HG03159 (cell line): ENCODE measurements around the gene ZNF804A.

ENCODE experiments used
- ATAC-seq: cut with Tn5 transposase; IDR thresholded peaks from one replicate; pipeline ENCODE4 v1.9.1; 2021; ENCODE audit warnings: mild to moderate bottlenecking, moderate library complexity; ENCODE audit not compliant: unreplicated experiment

The ZNF804A gene

DNA sequence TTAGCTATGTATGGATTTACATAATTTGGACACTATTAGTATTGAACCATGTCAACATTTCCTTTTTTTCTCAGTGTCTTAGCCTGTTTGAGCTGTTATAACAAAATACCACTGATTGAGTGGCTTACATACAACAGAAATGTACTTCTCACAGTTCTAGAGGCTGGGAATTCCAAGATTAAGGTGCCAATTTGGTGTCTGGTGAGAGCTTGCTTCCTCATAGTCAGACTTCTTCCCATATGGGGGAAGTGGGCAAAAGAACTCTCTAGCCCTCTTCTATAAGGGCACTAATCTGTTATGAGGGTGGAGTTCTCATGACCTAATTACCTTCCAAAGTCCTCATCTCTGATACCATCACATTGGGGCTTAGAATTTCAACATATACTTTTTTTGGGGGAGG is 12.6 kb downstream of the ZNF804A start:
- ATAC-seq = no peak

DNA sequence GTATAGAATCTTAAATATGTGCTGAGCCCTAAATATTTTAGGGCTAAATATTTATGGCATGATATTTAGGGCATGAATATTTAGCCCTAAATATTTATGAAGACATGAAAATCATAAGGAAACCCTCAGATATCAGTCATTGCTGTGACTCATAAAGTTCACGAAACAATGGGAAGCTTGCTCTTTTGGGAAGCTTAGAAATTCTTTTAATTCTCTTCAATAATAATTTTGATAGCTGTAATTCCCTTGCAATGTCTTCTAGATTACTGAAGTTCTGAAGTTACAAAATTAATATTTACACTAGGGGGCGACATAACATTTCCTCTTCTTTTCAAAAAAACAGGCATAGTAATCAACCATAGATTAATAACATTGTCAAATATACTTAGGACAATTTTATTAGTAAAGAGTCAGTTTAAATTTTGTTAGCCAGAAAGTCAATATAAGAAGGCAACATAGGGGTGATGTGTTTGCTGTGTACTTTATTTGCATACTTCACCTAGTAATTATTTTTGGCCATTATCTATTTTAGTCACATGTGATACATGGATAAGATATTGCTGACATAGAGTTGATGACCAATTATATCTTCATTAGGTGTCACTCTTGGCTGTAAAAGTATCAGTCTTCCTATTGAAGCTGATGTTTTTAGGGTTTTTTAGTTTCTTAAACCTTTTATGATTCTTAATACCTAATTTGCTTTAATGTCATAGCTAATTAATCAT is 13.2 kb downstream of the ZNF804A start:
- peak; percentile 60 for ATAC-seq

- no peak for ATAC-seq
These were observed 22.0 kb downstream of the ZNF804A start for GRCh38 chr2:184620367-184620766.

- ATAC-seq = no peak
These were observed 26.0 kb downstream of the ZNF804A start for GRCh38 chr2:184624311-184624710.

DNA sequence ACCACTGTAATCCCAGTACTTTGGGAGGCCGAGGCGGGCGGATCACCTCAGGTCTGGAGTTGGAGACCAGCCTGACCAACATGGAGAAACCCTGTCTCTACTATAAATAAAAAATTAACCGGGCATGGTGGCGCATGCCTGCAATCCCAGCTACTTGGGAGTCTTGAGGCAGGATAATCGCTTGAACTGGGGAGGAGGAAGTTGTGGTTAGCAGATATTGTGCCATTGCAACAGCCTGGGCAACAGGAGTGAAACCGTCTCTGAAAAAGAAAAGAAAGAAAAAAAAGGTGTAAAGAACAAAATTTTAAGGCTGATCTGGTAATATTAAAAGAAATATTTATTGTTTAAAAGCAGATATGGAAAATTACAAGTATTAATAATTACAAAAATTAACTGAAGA is 29.7 kb downstream of the ZNF804A start:
- ATAC-seq = no peak

DNA sequence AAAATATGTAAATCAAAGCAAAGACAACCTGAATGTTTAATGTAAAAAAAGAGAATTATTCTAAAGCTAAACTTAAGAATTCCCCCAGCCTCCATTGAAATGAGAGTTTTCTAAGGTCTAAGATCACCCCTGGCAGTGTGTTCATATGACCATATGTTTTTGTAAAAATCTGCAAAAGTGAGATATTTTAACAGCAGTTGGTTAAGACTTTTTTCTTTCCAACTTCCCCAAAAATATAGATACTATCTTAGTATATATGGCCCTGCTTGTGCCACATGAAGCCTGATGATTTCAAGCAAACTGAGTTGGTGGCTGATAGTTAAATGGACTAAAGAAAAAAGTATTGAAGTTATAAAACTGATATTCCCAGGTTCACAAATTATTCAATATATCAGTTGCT is 35.4 kb downstream of the ZNF804A start:
- no peak for ATAC-seq

- no peak for ATAC-seq
These were observed 39.5 kb downstream of the ZNF804A start for GRCh38 chr2:184637781-184638180.

DNA sequence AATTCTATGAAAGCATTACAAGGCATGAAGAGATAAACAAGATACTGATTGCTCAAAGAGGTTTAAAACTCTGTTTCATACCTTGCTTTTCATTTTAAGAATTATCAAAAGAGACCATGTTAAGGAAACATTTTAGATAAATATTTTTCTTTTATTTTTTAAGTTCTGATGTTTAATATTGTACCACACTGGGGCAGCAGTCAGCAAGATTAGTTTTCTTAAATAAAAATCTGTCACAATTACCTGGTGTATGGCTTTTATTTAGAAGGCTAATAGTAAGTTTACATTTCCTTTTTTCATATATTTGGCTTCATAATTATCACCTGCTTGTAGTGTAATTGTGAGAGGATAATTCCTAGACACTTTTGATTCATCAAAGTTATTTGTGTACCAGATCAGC is 46.4 kb downstream of the ZNF804A start:
- ATAC-seq = no peak

DNA sequence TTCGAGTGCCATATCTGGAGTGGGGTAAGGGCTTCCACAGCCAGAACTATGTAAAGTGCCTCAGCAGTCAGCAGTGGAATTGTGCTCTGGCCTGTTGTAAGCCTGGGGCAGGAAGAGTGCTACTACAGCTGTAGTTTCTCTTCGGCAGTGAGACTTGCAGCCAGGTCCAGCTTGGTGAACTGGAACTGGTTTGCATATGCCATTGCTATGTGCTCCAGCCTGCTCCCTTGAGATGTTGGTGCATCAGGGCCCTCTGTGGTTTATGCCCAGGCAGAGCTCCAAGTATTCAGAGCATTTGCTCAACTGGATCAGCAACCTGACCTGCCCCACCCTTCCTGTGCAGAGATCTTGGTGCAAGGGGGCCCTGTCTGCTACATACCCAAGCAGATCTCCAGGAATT is 47.8 kb downstream of the ZNF804A start:
- no peak for ATAC-seq

DNA sequence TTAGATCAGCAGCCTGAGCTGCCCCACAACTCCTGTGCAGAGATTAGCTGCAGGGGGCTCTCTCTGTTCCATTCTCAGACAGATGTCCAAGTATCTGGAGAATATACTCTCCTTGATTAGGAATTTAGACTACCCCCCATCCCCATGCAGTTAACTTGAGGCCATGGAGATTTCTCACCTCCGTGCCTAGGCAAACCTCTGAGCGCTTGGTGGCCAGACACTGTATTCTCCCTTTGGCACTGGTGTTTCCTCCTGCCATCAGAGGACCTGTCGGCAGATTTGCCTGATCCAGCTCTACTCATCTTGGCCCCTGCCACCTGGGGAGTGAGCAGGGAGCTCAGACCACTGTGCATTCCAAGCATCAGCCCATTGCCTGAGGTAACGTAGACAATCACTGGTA is 48.3 kb downstream of the ZNF804A start:
- ATAC-seq = no peak

DNA sequence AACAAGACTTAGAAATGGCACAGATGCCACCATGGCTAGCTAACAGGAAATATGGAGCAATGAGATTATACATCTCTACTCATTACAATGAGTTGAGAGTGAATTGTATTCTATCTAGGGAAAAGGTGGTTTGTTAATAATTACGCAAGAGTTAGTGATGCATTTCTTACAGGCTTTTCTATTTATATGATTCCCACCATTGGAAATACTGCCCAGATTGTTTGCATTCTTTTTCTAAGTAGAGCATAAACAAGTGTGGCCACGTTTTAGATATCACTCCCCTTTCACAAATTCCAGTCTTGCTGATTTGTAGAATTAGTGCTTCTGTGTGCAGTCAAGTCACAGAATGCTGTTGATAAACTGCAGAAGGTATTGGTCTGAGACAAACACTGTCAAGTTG is 56.6 kb downstream of the ZNF804A start:
- no peak for ATAC-seq

GRCh38 chr2:184677171-184677570 is 78.8 kb downstream of the ZNF804A start:
- no peak for ATAC-seq

DNA sequence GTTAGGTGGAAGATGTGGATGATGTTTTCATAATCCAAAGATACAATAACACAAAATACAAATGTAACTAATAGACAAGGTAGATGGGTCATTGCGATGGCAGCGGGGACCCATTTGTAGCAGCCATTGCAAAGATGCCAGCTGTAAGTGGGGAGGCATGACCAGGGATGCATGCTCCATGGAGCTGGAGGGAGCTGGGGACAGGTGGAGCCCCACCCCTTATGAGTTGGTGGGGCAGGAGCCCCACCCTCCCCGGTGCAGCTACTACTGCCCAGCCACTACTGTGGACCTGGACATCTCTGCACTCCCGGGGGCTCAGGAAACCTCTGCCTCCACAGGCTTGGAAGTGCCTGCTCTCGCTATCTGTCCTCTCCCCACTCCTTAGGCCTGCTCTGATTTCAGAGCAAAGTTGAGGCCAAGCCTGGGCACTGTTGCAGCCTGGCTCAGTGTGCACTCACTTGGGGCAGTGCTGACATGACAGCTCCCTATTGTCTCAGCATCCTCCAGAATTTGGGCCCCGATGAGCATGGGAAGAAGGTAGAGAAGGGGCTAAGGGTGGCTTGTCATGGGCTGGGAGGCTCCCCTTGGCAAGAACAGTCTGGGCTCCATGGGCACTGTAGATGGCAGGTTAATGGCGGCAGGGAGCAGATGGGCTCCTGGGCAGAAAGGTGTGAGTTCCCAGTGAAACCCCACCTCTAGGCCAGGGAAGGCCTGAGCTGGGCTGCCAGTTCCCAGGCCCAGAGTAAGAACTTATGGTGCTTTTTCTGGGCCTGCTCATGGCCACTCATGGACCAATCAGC is 81.1 kb downstream of the ZNF804A start:
- no peak for ATAC-seq

DNA sequence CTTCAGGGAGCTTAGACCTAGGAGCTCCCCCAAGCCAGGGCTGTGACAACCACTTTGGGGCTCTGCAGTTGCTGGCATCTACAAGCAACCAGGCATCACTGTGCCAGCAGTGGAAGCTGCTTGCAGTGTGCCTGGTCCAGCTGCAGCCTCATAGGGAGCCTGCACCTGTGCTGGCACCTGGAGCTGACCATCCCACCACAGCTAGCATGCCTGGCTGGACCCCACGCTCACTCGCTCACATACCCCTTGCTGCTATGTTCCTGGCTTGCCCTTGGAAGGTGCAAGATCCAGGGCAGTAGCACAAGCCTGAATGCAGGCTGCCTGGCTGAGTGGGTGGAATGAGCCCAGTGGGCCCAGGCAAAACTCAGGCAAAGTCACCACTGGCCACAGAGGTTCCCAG is 82.5 kb downstream of the ZNF804A start:
- no peak for ATAC-seq

- ATAC-seq = no peak
These were observed 83.5 kb downstream of the ZNF804A start for GRCh38 chr2:184681642-184682321.

DNA sequence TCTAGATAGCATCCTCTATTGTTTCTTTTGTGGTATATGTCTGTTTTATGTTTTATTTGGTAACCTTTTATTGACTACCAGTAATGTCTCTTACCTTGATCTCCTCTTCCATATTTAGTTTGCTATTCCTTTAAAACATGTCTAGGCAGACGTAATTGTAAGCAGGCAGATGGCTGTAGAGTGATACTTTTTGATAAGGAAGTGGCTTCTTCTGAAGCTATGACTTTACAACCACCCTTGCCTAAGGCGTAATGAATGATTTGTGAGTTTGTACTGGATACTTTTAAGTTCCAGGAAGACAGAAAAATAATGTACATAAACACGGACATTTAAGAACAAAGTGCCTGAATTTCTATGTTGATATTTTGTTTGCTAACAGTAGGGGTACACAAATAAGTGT is 85.6 kb downstream of the ZNF804A start:
- ATAC-seq = no peak

GRCh38 chr2:184685999-184686841 is 87.9 kb downstream of the ZNF804A start:
- peak; percentile 55 for ATAC-seq

GRCh38 chr2:184689638-184690037 is 91.3 kb downstream of the ZNF804A start:
- ATAC-seq = no peak

DNA sequence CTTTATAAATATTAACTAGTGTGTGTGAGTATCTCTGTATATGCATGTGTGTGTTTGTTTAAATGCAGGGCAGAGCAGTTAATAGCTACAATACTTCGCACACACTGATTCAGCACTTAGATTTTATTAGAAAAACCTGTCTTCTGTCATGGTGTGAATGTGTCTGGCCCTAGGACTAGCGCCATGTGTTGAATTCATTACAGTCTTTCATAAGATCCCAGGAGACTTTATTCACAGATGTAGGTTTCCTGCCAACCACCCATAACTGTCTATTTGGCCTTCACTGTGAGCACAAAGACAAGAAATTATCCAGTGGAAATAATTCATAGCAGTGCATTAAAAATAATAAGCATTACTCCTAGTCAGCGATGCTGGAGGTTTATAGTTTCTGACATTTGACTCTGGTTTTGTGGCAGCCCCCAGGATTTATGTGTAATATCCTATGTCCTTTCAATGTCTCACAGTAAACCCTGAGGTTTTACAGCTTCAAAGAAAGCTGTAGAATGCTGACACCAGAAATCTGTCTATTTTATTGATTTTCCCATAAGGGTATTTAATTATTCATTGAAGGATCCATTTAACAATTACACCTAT is 93.9 kb downstream of the ZNF804A start:
- no peak for ATAC-seq

DNA sequence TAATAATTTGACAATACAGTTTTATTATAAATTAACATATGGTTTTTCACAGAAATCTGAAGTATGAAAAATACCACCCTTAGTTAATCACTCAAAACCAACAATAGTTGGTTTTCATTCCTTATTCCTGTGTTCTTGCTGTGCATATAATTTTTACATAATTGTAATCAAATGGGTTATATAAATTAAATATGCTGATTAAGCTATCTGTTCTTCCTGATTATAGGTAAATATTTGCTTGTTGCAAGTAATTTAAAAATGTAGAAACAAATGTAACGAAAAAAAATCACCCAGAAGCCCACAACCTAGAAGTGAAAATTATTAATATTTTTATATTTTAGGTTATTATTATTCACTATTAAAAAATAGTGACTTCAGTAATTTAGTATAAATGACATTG is 98.3 kb downstream of the ZNF804A start:
- no peak for ATAC-seq

DNA sequence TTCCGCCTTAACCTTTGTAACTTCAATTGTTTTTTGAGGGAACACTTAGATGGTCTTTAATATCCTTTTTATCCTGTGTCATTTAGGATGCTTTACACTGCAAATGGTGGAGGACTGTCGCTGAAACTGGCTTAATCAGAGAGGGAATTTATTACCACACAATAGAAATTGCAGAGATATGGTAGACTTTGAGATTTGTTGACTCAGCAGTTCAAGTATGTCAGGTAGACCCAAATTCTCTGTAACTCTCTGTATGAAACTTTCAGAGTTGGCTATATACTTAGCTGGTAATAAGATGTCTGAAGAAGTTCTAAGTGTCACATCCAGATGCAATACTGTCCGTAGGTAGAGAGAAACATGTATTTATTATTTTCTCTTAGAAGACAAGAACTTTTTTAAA is 100.1 kb downstream of the ZNF804A start:
- no peak for ATAC-seq
